Medulla oblongata (tissue), 1 donor: ENCODE data around the gene STAT6.
A peak's percentile ranks its signal among the peaks of the same experiment; 100 is the strongest.
"Not testable (repeated sequence)": the region's sequence is repeated elsewhere in the genome, so short reads cannot be mapped to it uniquely, and the experiment has no call there.

ENCODE experiments used
- DNase-seq: peaks from one replicate; pipeline ENCODE4 v3.0.0-alpha.2; 2015; ENCODE audit errors: extremely low spot score

The STAT6 gene

DNA sequence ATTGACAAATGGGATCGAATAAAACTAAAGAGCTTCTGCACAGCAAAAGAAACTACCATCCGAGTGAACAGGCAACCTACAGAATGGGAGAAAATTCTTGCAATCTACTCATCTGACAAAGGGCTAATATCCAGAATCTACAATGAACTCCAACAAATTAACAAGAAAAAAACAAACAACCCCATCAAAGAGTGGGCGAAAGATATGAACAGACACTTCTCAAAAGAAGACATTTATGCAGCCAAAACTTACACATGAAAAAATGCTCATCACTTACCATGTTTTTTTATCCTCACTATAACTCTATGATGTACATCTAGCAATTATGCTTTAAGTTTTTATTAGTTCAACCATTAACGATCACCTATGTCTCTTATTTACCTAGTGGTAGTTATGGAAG is 57.3 kb downstream of the STAT6 start:
- DNase-seq = not testable (repeated sequence)

DNA sequence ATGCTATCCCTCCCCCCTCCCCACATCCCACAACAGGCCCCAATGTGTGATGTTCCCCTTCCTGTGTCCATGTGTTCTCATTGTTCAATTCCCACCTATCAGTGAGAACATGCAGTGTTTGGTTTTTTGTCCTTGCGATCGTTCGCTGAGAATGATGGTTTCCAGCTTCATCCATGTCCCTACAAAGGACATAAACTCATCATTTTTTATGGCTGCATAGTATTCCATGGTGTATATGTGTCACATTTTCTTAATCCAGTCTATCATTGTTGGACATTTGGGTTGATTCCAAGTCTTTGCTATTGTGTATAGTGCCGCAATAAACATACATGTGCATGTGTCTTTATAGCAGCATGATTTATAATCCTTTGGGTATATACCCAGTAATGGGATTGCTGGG is 58.0 kb downstream of the STAT6 start:
- DNase-seq = not testable (repeated sequence)

DNA sequence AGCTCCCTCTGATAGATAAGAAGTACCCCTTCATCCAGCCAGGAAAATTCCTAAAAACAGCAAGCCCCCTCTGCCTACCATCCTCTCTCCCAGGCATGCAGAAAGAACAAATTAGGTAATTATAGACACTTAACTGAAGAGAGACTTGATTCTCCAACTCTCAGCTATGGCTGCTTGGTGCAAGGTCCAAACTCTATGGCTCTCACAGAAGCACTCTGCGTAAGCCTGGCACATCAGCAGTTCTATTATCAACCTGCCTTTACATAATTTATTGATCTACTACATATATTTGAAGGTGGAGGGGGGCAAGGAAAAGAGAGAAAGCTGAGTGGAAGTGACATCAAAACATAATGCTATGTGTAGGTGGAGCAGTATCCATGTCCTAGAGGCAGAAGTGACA is 60.2 kb downstream of the STAT6 start:
- DNase-seq = no peak

DNA sequence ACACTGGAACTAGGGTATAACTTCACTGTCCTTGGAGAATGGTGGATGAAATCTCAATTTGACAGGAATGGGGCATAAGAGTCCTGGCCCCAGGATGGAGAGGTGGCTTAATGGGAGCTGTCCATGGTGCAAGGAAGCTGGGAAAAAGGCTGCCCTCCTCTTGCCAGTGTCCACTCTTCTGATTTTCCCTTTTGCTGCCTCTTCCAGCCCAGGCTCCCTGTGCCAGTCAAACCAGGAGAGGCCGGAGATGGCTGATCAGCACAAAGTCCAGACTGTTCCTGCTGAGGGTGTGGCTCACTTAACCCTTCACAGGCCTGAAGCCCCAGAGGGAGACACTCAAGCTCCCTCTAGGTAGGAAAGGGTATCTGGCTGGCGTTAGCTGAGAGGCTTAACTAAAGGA is 61.3 kb downstream of the STAT6 start, which contains the start of gene MYO1A:
TSS of gene MYO1A (minus strand) at position 240 of the 400 bp plus-strand sequence. CDS start 1,806 bp downstream, outside the sequence.
- DNase-seq = no peak

DNA sequence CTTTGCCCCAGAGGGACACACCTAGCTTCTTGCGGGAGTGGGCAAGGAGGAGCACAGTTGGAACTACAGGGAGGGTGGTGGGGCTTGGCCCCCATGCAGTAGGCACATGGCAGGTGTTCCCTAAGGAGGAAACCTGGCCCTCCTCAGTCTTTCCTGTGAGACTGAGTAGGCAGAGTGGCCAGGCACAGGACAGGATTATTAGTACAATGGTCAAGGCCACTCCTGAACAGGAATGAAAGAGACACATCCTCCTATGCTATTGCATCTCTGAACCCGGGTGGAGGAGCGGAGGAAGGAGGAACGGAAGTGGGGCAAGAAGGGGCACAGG is 62.1 kb downstream of the STAT6 start:
- DNase-seq = no peak

DNA sequence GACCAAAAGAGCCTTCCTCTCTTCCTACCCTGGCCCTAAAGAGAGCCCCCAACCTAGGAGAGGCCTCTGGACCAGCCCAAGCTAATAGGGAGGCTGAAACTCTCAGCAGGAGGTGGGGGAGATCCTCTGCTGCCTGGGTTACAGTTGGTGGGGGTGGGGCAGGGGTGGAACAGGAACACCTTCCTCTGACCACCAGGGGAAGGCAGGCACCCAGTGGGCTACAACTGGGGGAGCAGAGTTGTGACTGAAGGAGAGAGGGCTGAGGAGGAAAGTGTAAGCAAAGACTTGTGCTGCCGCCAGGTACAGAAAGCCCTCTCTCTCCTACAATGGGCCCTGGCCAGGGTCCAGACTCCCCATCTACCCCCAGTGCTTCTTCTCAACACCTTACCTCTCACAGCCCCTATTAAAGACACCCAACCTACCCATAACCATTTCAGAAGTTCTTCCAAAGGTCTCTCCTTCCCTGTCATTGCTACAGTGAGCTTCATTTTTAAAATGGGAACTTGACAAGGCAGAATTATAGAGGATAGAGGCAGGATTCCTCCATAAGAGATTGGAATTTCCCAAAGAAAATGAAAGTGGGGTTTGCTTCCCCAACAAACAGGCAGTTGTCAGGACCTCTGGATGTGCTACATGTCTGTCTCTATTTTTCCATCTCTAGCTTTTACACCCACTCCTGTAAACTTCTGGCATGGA is 62.6 kb downstream of the STAT6 start:
- no peak for DNase-seq

DNA sequence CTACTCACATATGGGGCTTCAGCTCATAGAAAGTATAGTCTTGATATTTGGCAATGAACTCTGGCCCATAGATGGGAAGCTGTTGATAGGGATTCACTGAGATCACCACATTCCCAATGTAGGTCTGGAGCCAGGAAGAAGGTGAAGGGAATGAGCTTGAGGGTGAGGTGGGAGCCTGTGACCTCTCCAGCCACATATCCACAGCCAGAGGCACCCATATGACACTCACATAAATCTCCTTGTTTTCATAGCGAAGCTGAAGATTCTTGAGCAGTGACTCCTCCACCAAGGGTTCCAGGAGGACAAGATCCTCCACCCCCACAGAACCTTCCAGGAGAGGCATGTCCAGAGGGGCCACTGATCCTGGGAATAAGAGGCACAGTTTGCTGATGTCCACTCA is 63.2 kb downstream of the STAT6 start:
- DNase-seq = no peak

DNA sequence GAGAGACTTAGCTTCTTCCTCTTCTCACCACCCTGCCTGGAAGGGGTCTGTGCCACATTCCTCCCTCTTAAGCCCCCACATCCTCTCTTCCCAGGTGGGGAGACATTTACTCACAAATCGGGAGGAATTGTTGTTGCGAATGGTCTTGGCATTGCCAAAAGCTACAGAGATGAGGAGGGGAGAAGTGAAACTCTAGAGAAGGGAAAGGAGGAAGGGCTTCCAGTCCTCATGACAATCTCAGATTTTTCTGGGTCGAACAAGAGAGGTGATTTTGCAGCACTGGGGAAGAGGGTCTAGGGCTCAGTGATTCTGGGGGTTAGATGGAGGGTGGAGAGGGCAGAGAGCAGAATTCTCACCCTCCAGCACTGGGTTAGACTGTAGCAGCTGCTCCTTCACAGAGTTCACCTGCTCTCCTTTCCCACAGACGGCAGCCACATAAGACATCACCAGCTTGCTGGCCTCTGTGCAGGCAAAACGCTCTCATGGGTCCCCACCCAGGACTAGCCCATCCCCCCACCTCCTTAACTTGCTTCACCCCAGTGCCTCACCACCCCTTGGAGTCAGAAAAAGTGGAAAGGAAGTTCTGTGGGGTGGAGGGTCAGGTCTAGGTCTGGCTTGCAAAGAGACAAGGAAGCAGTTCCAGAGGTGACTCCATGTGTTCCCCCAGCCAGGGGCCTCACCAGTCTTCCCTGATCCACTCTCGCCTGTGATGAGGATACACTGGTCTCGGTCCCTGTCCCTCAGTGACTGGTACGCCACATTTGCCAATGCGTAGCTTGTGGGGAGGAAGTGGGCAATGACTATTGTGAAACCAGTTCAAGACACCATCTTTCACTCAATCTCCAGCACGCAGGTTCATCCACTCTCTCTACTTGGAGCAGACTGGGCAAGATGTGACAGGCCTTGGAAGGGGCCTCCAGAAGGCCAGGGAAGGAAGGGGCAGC is 63.9 kb downstream of the STAT6 start:
- peak; percentile 59 for DNase-seq

DNA sequence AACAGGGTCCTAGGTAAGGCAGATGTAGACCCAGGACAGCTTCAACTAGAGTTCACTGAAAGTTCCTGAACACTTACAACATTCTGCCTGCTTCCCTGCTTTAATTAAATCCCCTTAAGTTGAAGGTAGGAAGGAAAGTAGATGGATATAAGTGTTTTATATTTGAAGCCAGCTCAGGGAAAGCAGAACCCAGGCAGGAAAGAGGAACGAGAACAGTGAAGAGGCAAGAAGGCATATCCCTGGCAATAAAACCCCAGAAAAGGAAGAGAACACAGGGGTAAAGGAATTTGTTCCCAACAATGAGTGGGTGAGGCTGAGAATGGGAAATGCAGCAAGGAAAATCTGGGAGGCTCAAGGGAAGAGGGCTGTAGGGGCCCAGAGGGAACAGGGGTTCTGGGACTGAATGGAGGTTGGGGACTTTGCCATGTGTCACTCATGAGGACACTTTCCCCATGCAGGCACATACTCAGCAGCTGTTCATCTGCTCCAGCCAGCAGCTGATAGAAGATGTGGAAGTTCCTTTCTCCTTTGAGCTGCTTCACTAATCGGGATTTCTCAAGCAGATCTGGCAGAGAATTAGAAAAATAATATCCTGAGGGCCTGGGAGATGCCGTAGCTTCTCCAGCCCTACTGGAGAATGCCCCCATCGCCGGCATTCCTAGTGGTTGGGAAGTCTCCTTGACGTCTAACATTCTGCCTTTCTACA is 64.9 kb downstream of the STAT6 start:
- DNase-seq = peak; percentile 62
